Keratinocyte (primary cell): ENCODE measurements around the gene CFAP57. TPM values are rescaled to one million over a fixed set of nuclear protein-coding genes. Genes with fewer than 3 reads are reported as not detected.

Source experiments
- DNase-seq: peaks from one replicate; pipeline ENCODE4 v3.0.0-alpha.2; 2011; ENCODE audit warnings: low read depth, missing footprints, low spot score
- FAIRE-seq: peaks from 2 replicates; lab custom pipeline; 2011; peaks lifted over from hg19 to GRCh38; lab: Jason Lieb, UNC
- H2AFZ ChIP-seq: 2 replicates; pipeline ENCODE4 v1.6.0; 2012; ENCODE audit warnings: low read length, control low read depth, inconsistent platforms; ENCODE audit not compliant: control insufficient read depth
- H3K27ac ChIP-seq: 2 replicates; pipeline ENCODE4 v1.5.1; 2011; ENCODE audit warnings: low read length; ENCODE audit not compliant: control insufficient read depth, insufficient read depth
- H3K27me3 ChIP-seq: 3 replicates; pipeline ENCODE4 v1.6.0; 2011; ENCODE audit warnings: low read length; ENCODE audit not compliant: control insufficient read depth, insufficient read depth; ENCODE audit errors: extremely low read depth
- H3K36me3 ChIP-seq, 2 experiments: 2 replicates in 1 of 2; 3 replicates in 1 of 2; pipeline ENCODE4 v1.5.1; 2011; ENCODE audit warnings: low read length in 2 of 2, mild to moderate bottlenecking in 1 of 2; ENCODE audit not compliant: control insufficient read depth in 2 of 2, insufficient read depth in 2 of 2; ENCODE audit errors: extremely low read depth in 1 of 2
- H3K4me1 ChIP-seq: 3 replicates; pipeline ENCODE4 v1.5.1; 2011; ENCODE audit warnings: low read length; ENCODE audit not compliant: control insufficient read depth, insufficient read depth; ENCODE audit errors: extremely low read depth
- H3K4me2 ChIP-seq: 3 replicates; pipeline ENCODE4 v1.6.0; 2011; ENCODE audit warnings: low read depth, low read length; ENCODE audit not compliant: control insufficient read depth, insufficient read depth; ENCODE audit errors: extremely low read depth
- H3K4me3 ChIP-seq, 3 experiments: fragments of 200-600 bp in 1 of 3; sonication (generic) in 1 of 3; 2 replicates in 2 of 3; 3 replicates in 1 of 3; pipeline ENCODE4 v1.5.1; 2011 to 2016; ENCODE audit warnings: low read length in 3 of 3, mild to moderate bottlenecking in 3 of 3, control low read depth in 2 of 3, inconsistent platforms in 1 of 3, low read depth in 1 of 3, mixed read lengths in 1 of 3, mixed run types in 1 of 3, moderate library complexity in 1 of 3; ENCODE audit not compliant: control insufficient read depth in 2 of 3, insufficient read depth in 2 of 3; ENCODE audit errors: extremely low read depth in 1 of 3
- H3K79me2 ChIP-seq: 2 replicates; pipeline ENCODE4 v1.6.0; 2012; ENCODE audit warnings: low read length; ENCODE audit not compliant: control insufficient read depth, insufficient read depth
- H3K9ac ChIP-seq: 3 replicates; pipeline ENCODE4 v1.6.0; 2011; ENCODE audit warnings: low read length; ENCODE audit not compliant: control insufficient read depth, insufficient read depth; ENCODE audit errors: extremely low read depth
- H3K9me1 ChIP-seq: 3 replicates; pipeline ENCODE4 v1.6.0; 2011; ENCODE audit warnings: low read length; ENCODE audit not compliant: control insufficient read depth, insufficient read depth; ENCODE audit errors: extremely low read depth
- H3K9me3 ChIP-seq: 2 replicates; pipeline ENCODE4 v1.5.1; 2012; ENCODE audit warnings: low read depth, low read length; ENCODE audit not compliant: control insufficient read depth
- H4K20me1 ChIP-seq: 3 replicates; pipeline ENCODE4 v1.6.0; 2011; ENCODE audit warnings: low read length; ENCODE audit not compliant: control insufficient read depth, insufficient read depth; ENCODE audit errors: extremely low read depth
- EZH2 ChIP-seq: IDR thresholded peaks from one replicate; pipeline ENCODE4 v1.6.1; 2012; ENCODE audit warnings: inconsistent platforms, mild to moderate bottlenecking, low read length, moderate library complexity
- dilution Hi-C: fragments of 300-500 bp; cut with MboI; formaldehyde crosslinking; loops from one replicate; pipeline ENCODE4 v1.7.0; 2020; ENCODE audit warnings: low sequenced_read_pairs; ENCODE audit not compliant: extremely low pct_ligation_motif_present
- polyA plus RNA-seq, 5 experiments: library from polyadenylated mRNA; depleted of rRNA in 3 of 5; stranded (reverse) in 3 of 5; stranded (forward) in 1 of 5; unstranded in 1 of 5; fragments of >200 nt; gene quantifications; 1 replicate in 1 of 5; 2 replicates in 3 of 5; 3 replicates in 1 of 5; pipeline versions ENCODE4 v1.2.1 to v1.2.3, GENCODE V29; 2011 to 2012; ENCODE audit warnings: missing spikeins in 2 of 5, low read depth in 1 of 5, low replicate concordance in 1 of 5
- TF ChIP-seq, protein P1 (sequence below), 3 experiments: IDR thresholded peaks in 1 of 3; conservative IDR thresholded peaks in 1 of 3; optimal IDR thresholded peaks in 1 of 3; 2 replicates in 2 of 3; 3 replicates in 1 of 3; pipeline versions ENCODE3 to v1.5.1; 2011; ENCODE audit warnings: low read length in 3 of 3, mild to moderate bottlenecking in 3 of 3, moderate library complexity in 2 of 3, control low read depth in 1 of 3, inconsistent platforms in 1 of 3; ENCODE audit not compliant: insufficient read depth in 2 of 3; ENCODE audit errors: extremely low read depth in 1 of 3

Gene CFAP57
- polyA plus RNA-seq, 1 donor (not counting 4 experiments of a cell fraction or from before 2014, with no cell fraction given) = 0.39 TPM

DNA sequence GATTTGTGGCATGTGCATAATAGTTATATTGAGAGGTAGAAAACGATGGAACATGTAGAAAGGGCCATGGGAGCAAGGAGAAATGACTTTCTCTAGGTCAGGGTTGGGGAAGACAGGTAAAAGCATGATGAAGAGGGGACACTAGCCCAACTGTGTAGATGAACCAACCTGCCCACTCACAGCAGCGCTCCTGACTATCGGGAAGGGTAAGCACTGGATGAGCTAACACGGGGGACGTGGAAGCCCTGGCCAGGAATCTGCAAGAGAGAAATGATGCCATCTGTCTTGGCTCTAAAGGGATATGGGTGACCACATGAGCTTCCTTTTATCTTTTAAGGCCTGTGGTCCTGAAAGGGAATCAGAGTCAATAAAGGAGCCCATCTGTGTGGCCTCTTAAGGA, 61.5 kb downstream of the CFAP57 start:
- no peak overlapping the region for H3K4me2 ChIP-seq
- no peaks in the 10 kb centered on the region for H3K9me1 ChIP-seq
- no peak overlapping the region for H3K27ac ChIP-seq
- H3K36me3 ChIP-seq = no peaks in the 10 kb centered on the region
- FAIRE-seq (no peak), DNase-seq (no peak)
- dilution Hi-C loops = no loop called here
- H3K27me3 ChIP-seq = no peaks in the 10 kb centered on the region
- H3K4me1 ChIP-seq = peaks cover 15% of the 10 kb centered on the region
- no peak overlapping the region for H3K4me3 ChIP-seq
- H4K20me1 ChIP-seq = no peaks in the 10 kb centered on the region
- no peak overlapping the region for H3K9ac ChIP-seq
- TF ChIP-seq, protein P1, sequence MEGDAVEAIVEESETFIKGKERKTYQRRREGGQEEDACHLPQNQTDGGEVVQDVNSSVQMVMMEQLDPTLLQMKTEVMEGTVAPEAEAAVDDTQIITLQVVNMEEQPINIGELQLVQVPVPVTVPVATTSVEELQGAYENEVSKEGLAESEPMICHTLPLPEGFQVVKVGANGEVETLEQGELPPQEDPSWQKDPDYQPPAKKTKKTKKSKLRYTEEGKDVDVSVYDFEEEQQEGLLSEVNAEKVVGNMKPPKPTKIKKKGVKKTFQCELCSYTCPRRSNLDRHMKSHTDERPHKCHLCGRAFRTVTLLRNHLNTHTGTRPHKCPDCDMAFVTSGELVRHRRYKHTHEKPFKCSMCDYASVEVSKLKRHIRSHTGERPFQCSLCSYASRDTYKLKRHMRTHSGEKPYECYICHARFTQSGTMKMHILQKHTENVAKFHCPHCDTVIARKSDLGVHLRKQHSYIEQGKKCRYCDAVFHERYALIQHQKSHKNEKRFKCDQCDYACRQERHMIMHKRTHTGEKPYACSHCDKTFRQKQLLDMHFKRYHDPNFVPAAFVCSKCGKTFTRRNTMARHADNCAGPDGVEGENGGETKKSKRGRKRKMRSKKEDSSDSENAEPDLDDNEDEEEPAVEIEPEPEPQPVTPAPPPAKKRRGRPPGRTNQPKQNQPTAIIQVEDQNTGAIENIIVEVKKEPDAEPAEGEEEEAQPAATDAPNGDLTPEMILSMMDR (optimal IDR thresholded peaks at IDR 0.05 in 1 of 3, IDR thresholded peaks at IDR 0.05 in 1 of 3, conservative IDR thresholded peaks at IDR 0.05 in 1 of 3; ENCODE audit: extremely low read depth in 1 of 3, insufficient read depth in 2 of 3, low read length in 3 of 3) = no peak
- no peak for TF ChIP-seq EZH2
- no peaks in the 10 kb centered on the region for H3K9me3 ChIP-seq
- H2AFZ ChIP-seq = no peak overlapping the region
- H3K79me2 ChIP-seq = no peaks in the 10 kb centered on the region

DNA sequence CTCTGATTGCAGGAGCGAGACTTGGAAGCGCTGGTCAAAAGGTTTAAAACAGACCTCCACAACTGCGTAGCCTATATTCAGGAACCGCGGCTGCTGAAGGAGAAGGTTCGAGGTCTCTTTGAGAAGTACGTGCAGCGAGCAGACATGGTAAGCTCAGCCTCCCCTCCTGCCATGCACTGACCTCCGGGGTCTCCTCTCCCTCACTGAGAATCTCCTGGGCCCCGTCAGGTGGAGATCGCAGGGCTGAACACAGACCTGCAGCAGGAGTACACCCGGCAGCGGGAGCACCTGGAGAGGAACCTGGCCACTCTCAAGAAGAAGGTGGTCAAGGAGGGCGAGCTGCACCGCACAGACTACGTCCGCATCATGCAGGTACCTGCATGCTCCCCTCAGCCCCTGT, 62.1 kb downstream of the CFAP57 start:
- H4K20me1 ChIP-seq = no peaks in the 10 kb centered on the region
- no peak overlapping the region for H3K9ac ChIP-seq
- FAIRE-seq = no peak
- no peaks in the 10 kb centered on the region for H3K36me3 ChIP-seq
- no peaks in the 10 kb centered on the region for H3K27me3 ChIP-seq
- peaks cover 15% of the 10 kb centered on the region for H3K4me1 ChIP-seq
- H3K79me2 ChIP-seq = no peaks in the 10 kb centered on the region
- H3K4me2 ChIP-seq = no peak overlapping the region
- H2AFZ ChIP-seq = no peak overlapping the region
- H3K27ac ChIP-seq = no peak overlapping the region
- H3K9me3 ChIP-seq = no peaks in the 10 kb centered on the region
- H3K9me1 ChIP-seq = no peaks in the 10 kb centered on the region
- dilution Hi-C loops = no loop called here
- no peak for DNase-seq
- no peak overlapping the region for H3K4me3 ChIP-seq
- TF ChIP-seq EZH2 = no peak
- TF ChIP-seq, protein P1 (optimal IDR thresholded peaks at IDR 0.05 in 1 of 3, IDR thresholded peaks at IDR 0.05 in 1 of 3, conservative IDR thresholded peaks at IDR 0.05 in 1 of 3; ENCODE audit: extremely low read depth in 1 of 3, insufficient read depth in 2 of 3, low read length in 3 of 3) = no peak
